Colonic mucosa (tissue), 4 donors: Measurements from ENCODE around the gene MB. TPM values are rescaled to one million over a fixed set of nuclear protein-coding genes. Genes with fewer than 3 reads are reported as not detected.

Experiments used
- DNase-seq: peaks from one replicate; pipeline ENCODE4 v3.0.0-alpha.2; 2020
- H3K27ac ChIP-seq: fragments of 200-600 bp; one replicate; pipeline ENCODE4 v1.8.0; 2021
- H3K27me3 ChIP-seq: fragments of 200-600 bp; one replicate; pipeline ENCODE4 v1.8.0; 2021
- H3K36me3 ChIP-seq: fragments of 200-600 bp; one replicate; pipeline ENCODE4 v1.8.0; 2021
- H3K4me1 ChIP-seq: fragments of 200-600 bp; one replicate; pipeline ENCODE4 v1.8.0; 2021; ENCODE audit warnings: mild to moderate bottlenecking
- H3K4me3 ChIP-seq: fragments of 200-600 bp; one replicate; pipeline ENCODE4 v1.8.0; 2021
- H3K9ac ChIP-seq, 2 donors: one replicate each; pipeline ENCODE4 v1.7.0; 2013; ENCODE audit warnings: control low read depth in 2 of 2, low read depth in 2 of 2, low read length in 2 of 2
- H3K9me3 ChIP-seq: fragments of 200-600 bp; one replicate; pipeline ENCODE4 v1.8.0; 2021
- intact Hi-C: fragments of 100-400 bp; cut with DNase I; formaldehyde crosslinking; loops from one replicate; pipeline ENCODE4 v1.14.1; 2022
- total RNA-seq, 2 donors: library from RNA; stranded (reverse); fragmentation: NEBNext Ultra II Directional in 1 of 2; extraction: Animal tissue kit (Norgen Biotek cat#: 25700) in 1 of 2; gene quantifications; one replicate each; pipeline ENCODE4 v1.2.1, GENCODE V29; 2021
- TF ChIP-seq, protein P1 (sequence below): fragments of 200-600 bp; IDR thresholded peaks from one replicate; pipeline ENCODE4 v1.8.0; 2022; ENCODE audit warnings: antibody characterized with exemption, mild to moderate bottlenecking
- donor health status: healthy.
- donor health status: DM: no; HTN: no; CAD: no.
- donor health status: DM: no; HTN: no; CAD: no.

Gene MB
- total RNA-seq, 2 donors from 2014 or later = 2.9 to 8.8 TPM

GRCh38 chr22:35604621-35605368 lies 12.3 kb downstream of the MB start:
- H3K27ac ChIP-seq = no peak overlapping the region
- H3K36me3 ChIP-seq = no peaks in the 10 kb centered on the region
- intact Hi-C loops = no loop called here
- H3K9ac ChIP-seq = no peak overlapping the region
- H3K4me1 ChIP-seq = no peaks in the 10 kb centered on the region
- DNase-seq = no peak
- no peaks in the 10 kb centered on the region for H3K27me3 ChIP-seq
- no peaks in the 10 kb centered on the region for H3K9me3 ChIP-seq
- TF ChIP-seq, protein P1, sequence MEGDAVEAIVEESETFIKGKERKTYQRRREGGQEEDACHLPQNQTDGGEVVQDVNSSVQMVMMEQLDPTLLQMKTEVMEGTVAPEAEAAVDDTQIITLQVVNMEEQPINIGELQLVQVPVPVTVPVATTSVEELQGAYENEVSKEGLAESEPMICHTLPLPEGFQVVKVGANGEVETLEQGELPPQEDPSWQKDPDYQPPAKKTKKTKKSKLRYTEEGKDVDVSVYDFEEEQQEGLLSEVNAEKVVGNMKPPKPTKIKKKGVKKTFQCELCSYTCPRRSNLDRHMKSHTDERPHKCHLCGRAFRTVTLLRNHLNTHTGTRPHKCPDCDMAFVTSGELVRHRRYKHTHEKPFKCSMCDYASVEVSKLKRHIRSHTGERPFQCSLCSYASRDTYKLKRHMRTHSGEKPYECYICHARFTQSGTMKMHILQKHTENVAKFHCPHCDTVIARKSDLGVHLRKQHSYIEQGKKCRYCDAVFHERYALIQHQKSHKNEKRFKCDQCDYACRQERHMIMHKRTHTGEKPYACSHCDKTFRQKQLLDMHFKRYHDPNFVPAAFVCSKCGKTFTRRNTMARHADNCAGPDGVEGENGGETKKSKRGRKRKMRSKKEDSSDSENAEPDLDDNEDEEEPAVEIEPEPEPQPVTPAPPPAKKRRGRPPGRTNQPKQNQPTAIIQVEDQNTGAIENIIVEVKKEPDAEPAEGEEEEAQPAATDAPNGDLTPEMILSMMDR = no peak
- no peak overlapping the region for H3K4me3 ChIP-seq

- Histone ChIP-seq H3K9me3 (no peaks in the 10 kb centered on the region), H3K27me3 (no peaks in the 10 kb centered on the region), H3K4me1 (no peaks in the 10 kb centered on the region), H3K36me3 (no peaks in the 10 kb centered on the region), H3K9ac (no peak overlapping the region), H3K4me3 (no peak overlapping the region), H3K27ac (no peak overlapping the region)
- TF ChIP-seq, protein P1 = no peak
- intact Hi-C loops = no loop called here
- no peak for DNase-seq
Observed at GRCh38 chr22:35601743-35602615, 15.2 kb downstream of the MB start.

DNA sequence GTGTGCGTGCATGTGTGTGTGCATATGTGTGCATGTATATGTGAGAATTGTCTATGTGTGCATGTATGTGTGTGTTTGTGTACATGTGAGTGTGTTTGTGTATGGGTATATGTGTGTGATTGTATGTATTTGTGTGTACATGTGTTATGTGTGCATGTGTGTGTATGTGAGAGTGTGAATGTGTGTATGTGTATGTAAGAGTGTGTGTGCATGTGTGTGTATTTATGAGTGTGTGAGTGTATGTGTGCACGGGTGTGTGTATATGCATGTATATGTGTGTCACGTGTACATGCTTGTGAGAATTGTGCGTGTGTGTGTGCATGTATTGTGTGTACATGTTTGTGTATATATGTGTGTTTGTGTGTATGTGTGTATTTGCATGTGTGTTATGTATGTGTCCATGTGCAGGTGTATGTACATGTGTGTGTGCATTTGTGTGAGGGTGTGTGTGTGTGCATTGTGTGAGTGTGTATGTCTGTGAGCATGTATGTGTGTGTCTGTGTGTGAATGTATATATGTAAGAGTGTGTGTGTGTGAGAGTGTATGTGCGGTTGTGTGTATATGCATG lies 16.0 kb downstream of the MB start:
- intact Hi-C loops = no loop called here
- DNase-seq = no peak

DNA sequence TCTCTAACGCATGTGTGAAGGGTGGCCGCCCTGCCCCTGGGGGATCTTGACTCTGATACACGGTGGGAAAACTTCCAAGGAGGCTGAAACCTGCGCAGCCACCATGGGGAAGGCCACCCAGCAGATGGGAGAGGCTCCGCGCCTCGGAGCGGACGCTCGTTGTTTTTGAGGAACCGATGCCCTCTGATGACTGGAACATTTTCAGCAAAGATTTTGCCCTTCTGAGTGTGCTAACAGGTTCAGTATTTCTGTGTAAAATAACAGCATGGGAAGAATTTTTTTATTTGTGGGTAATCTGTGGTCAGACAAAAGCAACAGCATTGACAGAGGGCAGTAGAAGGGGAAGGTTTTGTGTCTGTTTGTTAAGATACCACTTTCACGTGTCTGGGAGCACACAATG lies 16.7 kb downstream of the MB start:
- H3K9ac ChIP-seq = no peak overlapping the region
- H3K27me3 ChIP-seq = no peaks in the 10 kb centered on the region
- no peak overlapping the region for H3K4me3 ChIP-seq
- intact Hi-C loops = no loop called here
- H3K27ac ChIP-seq = no peak overlapping the region
- no peak for DNase-seq
- no peaks in the 10 kb centered on the region for H3K4me1 ChIP-seq
- H3K36me3 ChIP-seq = no peaks in the 10 kb centered on the region
- TF ChIP-seq, protein P1 = no peak
- H3K9me3 ChIP-seq = no peaks in the 10 kb centered on the region

More for the DNA sequence above, 16.0 kb downstream of the MB start:
- Histone ChIP-seq H3K27ac (no peak overlapping the region), H3K27me3 (no peaks in the 10 kb centered on the region), H3K9me3 (no peaks in the 10 kb centered on the region), H3K4me1 (no peaks in the 10 kb centered on the region), H3K36me3 (no peaks in the 10 kb centered on the region), H3K9ac (no peak overlapping the region), H3K4me3 (no peak overlapping the region)
- TF ChIP-seq, protein P1 = no peak

DNA sequence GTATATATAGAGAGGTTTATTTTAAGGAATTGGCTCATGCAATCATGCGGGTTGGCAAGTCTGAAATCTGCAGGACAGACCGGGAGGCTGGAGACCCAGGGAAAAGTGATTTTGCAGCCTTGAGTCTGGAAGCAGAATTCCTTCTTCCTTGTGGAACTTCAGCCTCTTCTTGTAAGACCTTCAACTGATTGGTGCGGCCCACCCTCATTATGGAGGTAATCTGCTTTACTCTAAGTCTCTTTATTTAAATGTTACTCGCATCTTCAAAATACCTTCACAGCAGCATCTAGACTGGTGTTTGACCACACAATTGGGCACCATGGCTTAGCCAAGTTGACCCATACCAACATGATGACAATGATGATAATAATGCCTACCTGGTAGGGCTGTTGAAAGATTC lies 17.8 kb downstream of the MB start:
- no peak overlapping the region for H3K4me3 ChIP-seq
- intact Hi-C loops = no loop called here
- DNase-seq = no peak
- no peaks in the 10 kb centered on the region for H3K9me3 ChIP-seq
- H3K27ac ChIP-seq = no peak overlapping the region
- no peaks in the 10 kb centered on the region for H3K36me3 ChIP-seq
- H3K27me3 ChIP-seq = no peaks in the 10 kb centered on the region
- H3K4me1 ChIP-seq = no peaks in the 10 kb centered on the region
- no peak overlapping the region for H3K9ac ChIP-seq
- TF ChIP-seq, protein P1 = no peak
